Panc1 (cell line): Measurements from ENCODE around the gene TMEM163.

Experiments
- CTCF ChIP-seq: fragments of 450-650 bp; IDR thresholded peaks from 2 replicates; pipeline ENCODE4 v1.5.1; 2017; ENCODE audit warnings: mild to moderate bottlenecking
- POLR2AphosphoS5 ChIP-seq: IDR thresholded peaks from 2 replicates; pipeline ENCODE4 v1.6.1; 2012; ENCODE audit warnings: mild to moderate bottlenecking, low read depth, low read length, moderate library complexity
- REST ChIP-seq, 2 experiments: IDR thresholded peaks; 2 replicates each; pipeline ENCODE4 v1.6.1; 2011 to 2012; ENCODE audit warnings: low read depth in 2 of 2, control low read depth in 1 of 2, low read length in 1 of 2, mild to moderate bottlenecking in 1 of 2, moderate library complexity in 1 of 2; ENCODE audit not compliant: insufficient read depth in 1 of 2
- SIN3A ChIP-seq: IDR thresholded peaks from 2 replicates; pipeline ENCODE4 v1.6.1; 2012; ENCODE audit warnings: low read depth, mild to moderate bottlenecking, low read length, moderate library complexity, borderline replicate concordance; ENCODE audit not compliant: insufficient read depth

- TF ChIP-seq POLR2AphosphoS5 (no peak), CTCF (no peak), SIN3A (no peak), REST (IDR thresholded peaks at IDR 0.05; ENCODE audit: insufficient read depth in 1 of 2, low read depth in 2 of 2, low read length in 1 of 2) (no peak)
Observed at GRCh38 chr2:134721596-134721995, 2.8 kb upstream of the TMEM163 start.
